B cell (primary cell): ENCODE data around the gene MCTP1.

Experiments
- EZH2 ChIP-seq: IDR thresholded peaks from 2 replicates; pipeline ENCODE4 v1.6.1; 2012; ENCODE audit warnings: borderline replicate concordance, low read depth, mild to moderate bottlenecking, moderate library complexity, low read length; ENCODE audit not compliant: insufficient read depth, poor library complexity, severe bottlenecking
- TF ChIP-seq, protein P1 (sequence below): fragments of 200-600 bp; IDR thresholded peaks from one replicate; pipeline ENCODE4 v1.8.0; 2022; ENCODE audit warnings: antibody characterized with exemption, mild to moderate bottlenecking

DNA sequence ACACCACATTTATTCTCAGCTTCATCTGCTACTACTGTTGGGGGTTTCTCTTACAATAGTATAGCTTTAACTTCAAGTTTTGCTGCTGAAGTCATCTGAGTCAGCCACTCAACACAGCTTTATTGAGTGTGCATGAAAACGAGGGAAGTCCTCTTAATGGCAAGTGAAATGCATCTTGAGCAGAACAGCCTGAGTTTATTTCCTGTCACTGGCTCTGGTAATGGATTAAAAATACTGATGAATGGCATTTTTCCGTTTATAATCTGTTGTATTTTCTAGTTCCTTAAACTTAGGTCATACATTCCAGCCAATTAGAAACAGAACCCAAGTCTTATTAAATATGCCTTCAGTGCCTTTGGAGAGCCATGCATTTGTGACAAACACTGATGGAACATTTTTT is 427.8 kb downstream of the MCTP1 start:
- TF ChIP-seq, protein P1, sequence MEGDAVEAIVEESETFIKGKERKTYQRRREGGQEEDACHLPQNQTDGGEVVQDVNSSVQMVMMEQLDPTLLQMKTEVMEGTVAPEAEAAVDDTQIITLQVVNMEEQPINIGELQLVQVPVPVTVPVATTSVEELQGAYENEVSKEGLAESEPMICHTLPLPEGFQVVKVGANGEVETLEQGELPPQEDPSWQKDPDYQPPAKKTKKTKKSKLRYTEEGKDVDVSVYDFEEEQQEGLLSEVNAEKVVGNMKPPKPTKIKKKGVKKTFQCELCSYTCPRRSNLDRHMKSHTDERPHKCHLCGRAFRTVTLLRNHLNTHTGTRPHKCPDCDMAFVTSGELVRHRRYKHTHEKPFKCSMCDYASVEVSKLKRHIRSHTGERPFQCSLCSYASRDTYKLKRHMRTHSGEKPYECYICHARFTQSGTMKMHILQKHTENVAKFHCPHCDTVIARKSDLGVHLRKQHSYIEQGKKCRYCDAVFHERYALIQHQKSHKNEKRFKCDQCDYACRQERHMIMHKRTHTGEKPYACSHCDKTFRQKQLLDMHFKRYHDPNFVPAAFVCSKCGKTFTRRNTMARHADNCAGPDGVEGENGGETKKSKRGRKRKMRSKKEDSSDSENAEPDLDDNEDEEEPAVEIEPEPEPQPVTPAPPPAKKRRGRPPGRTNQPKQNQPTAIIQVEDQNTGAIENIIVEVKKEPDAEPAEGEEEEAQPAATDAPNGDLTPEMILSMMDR: no peak
- TF ChIP-seq EZH2: no peak
